ENCODE data around the gene TANK.
A peak's percentile ranks its signal among the peaks of the same experiment; 100 is the strongest.

DNA sequence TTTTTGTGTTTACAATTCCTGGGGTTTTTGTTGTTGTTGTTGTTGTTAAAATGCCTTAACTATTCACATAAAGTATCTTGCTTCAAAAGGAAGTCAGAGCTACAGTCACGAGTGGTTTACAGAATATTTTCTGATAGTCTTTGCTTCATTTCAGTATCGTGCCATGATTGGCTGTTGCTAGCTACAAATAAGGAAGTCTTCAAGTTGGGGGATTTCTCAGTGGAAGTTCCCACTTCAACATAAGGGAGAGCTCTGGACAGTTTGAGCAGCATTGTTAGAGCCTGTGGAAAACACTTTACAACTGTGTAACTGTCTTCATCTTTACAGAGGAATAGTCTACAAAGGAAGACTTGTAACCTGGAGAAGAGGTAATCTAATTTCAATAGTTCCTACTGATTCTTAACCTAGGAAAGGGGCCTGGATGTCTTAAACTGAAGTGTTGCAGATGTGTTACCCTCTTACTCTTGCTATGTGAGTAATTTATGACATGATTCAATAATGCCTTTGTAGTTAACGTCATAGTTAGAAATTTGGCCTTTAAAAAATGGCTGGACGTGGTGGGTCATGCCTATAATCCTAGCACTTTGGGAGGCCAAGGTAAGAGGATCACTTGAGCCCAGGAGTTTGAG, 23.4 kb upstream of the TANK start:
- TF ChIP-seq CTCF (IDR thresholded peaks at IDR 0.05): no peak
- TF ChIP-seq POLR2A (IDR thresholded peaks at IDR 0.05): peak in 2 of 4 donors; percentile 33 to 70
